ENCODE results near the gene IL36B.

DNA sequence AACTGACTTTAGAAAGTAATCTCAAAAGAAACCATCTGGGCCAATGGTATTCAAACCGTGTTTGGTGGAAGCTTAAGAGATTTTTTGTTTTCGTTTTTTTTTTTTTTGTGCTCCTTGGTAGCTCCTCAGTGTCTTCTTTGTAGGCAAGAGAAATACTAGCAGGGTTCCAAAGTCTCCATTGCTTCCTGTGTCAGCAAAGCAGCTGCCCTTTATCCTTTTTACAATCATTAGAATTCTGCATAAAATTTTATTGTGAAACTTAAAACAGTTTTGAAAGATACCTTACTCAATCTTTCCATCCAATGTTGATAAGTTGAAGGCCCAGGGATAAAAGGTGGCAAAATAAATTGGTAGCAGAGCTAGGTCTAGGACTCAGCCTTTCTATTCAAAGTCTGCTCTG, 15.6 kb upstream of the IL36B start:
- TF ChIP-seq, protein P1, sequence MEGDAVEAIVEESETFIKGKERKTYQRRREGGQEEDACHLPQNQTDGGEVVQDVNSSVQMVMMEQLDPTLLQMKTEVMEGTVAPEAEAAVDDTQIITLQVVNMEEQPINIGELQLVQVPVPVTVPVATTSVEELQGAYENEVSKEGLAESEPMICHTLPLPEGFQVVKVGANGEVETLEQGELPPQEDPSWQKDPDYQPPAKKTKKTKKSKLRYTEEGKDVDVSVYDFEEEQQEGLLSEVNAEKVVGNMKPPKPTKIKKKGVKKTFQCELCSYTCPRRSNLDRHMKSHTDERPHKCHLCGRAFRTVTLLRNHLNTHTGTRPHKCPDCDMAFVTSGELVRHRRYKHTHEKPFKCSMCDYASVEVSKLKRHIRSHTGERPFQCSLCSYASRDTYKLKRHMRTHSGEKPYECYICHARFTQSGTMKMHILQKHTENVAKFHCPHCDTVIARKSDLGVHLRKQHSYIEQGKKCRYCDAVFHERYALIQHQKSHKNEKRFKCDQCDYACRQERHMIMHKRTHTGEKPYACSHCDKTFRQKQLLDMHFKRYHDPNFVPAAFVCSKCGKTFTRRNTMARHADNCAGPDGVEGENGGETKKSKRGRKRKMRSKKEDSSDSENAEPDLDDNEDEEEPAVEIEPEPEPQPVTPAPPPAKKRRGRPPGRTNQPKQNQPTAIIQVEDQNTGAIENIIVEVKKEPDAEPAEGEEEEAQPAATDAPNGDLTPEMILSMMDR (optimal IDR thresholded peaks at IDR 0.05 in 1 of 3, IDR thresholded peaks at IDR 0.05 in 1 of 3, conservative IDR thresholded peaks at IDR 0.05 in 1 of 3; ENCODE audit: extremely low read depth in 1 of 3, insufficient read depth in 2 of 3, low read length in 3 of 3): no peak
- no peak for TF ChIP-seq EZH2 (IDR thresholded peaks at IDR 0.05; ENCODE audit: low read length)
